Measurements from ENCODE around the gene ZC2HC1C. TPM values are rescaled to one million over a fixed set of nuclear protein-coding genes. Genes with fewer than 3 reads are reported as not detected.

ZC2HC1C gene
- total RNA-seq, 4 donors from 2014 or later, result 0.48 to 5.6 (median 1.5) TPM

GRCh38 chr14:75032939-75033338 lies 36.5 kb upstream of the ZC2HC1C start:
- TF ChIP-seq, protein P1, sequence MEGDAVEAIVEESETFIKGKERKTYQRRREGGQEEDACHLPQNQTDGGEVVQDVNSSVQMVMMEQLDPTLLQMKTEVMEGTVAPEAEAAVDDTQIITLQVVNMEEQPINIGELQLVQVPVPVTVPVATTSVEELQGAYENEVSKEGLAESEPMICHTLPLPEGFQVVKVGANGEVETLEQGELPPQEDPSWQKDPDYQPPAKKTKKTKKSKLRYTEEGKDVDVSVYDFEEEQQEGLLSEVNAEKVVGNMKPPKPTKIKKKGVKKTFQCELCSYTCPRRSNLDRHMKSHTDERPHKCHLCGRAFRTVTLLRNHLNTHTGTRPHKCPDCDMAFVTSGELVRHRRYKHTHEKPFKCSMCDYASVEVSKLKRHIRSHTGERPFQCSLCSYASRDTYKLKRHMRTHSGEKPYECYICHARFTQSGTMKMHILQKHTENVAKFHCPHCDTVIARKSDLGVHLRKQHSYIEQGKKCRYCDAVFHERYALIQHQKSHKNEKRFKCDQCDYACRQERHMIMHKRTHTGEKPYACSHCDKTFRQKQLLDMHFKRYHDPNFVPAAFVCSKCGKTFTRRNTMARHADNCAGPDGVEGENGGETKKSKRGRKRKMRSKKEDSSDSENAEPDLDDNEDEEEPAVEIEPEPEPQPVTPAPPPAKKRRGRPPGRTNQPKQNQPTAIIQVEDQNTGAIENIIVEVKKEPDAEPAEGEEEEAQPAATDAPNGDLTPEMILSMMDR (IDR thresholded peaks at IDR 0.05), result no peak
- ATAC-seq (ENCODE audit: low FRiP score) (no peak), DNase-seq (ENCODE audit: low spot score) (no peak)

DNA sequence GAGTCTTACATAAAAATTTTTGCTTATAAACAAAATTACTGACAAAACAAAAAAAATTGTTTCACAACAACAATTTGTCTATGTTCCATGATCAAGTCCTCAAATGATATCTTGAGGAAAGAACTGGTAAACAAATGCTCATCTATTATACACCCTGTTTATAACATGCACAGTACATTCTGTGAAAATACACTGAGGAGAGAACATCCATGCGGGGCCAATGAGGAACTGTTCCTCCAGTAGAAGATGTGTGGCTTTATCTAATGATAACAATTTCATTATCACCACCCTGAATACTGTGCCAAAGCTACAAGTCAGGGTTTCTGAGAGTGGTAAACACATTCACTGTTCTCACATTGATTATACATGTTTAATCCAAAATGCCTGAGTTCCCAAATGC lies 28.9 kb upstream of the ZC2HC1C start:
- no peak for DNase-seq (ENCODE audit: low spot score)
- TF ChIP-seq, protein P1 (IDR thresholded peaks at IDR 0.05), result no peak
- ATAC-seq (ENCODE audit: low FRiP score), result no peak

- DNase-seq (ENCODE audit: low spot score), result no peak
- TF ChIP-seq, protein P1 (IDR thresholded peaks at IDR 0.05), result no peak
These were observed 28.5 kb upstream of the ZC2HC1C start for GRCh38 chr14:75040959-75041358.

GRCh38 chr14:75041613-75042012 lies 27.8 kb upstream of the ZC2HC1C start:
- DNase-seq (ENCODE audit: low spot score) (no peak), ATAC-seq (ENCODE audit: low FRiP score) (no peak)
- TF ChIP-seq, protein P1 (IDR thresholded peaks at IDR 0.05), result no peak

More at GRCh38 chr14:75040959-75041358, 28.5 kb upstream of the ZC2HC1C start:
- ATAC-seq (ENCODE audit: low FRiP score), result no peak

GRCh38 chr14:75042035-75042434 lies 27.4 kb upstream of the ZC2HC1C start:
- TF ChIP-seq, protein P1 (IDR thresholded peaks at IDR 0.05), result no peak
- DNase-seq (ENCODE audit: low spot score), result no peak
- no peak for ATAC-seq (ENCODE audit: low FRiP score)

DNA sequence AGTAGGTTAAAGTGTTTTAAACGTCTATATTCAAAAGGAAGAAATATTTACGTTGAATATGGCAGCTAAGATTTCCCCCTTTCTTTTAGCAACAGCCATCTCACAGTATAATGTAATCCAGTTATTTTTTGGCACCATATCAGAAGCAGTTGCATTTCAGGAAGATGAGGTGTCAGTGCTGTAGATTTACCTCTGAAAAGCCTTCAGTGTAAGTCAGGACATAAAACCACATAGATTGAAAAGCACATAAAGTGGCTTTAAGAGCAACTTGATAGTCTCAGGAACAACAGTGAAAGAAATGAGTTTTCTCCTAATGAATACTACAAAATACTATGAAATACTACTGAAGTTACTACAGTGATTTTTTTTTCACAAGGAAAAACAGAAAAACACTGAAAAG lies 25.1 kb upstream of the ZC2HC1C start:
- no peak for ATAC-seq (ENCODE audit: low FRiP score)
- DNase-seq (ENCODE audit: low spot score), result no peak

GRCh38 chr14:75044752-75045151 lies 24.7 kb upstream of the ZC2HC1C start:
- TF ChIP-seq, protein P1 (IDR thresholded peaks at IDR 0.05), result no peak
- no peak for ATAC-seq (ENCODE audit: low FRiP score)
- no peak for DNase-seq (ENCODE audit: low spot score)

More for the DNA sequence above, 25.1 kb upstream of the ZC2HC1C start:
- TF ChIP-seq, protein P1 (IDR thresholded peaks at IDR 0.05), result no peak
